ENCODE results near the gene ATP5ME.
"Not testable (repeated sequence)": the region's sequence is repeated elsewhere in the genome, so short reads cannot be mapped to it uniquely, and the experiment has no call there.

ATP5ME gene

DNA sequence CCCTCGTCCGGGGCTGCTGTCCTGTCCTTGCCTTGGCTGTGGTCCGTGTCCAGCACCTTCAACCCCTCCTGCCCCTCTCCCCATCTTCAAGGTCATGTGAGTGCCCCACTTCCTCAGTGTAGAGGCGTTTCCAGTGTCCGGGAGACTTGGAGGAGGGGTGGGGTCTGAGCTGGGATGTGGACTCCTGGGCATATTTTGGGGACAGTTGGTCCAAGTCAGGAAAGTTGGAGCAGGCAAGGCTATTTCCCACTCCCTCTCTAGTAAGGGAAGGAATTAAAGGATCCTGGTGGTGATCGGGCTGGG lies 34.5 kb upstream of the ATP5ME start:
- Histone ChIP-seq H3K79me2 (ENCODE audit: insufficient read depth, low read length) (peaks cover 75% of the 10 kb centered on the region), H3K4me2 (ENCODE audit: insufficient read depth, low read length) (peak overlapping the region; percentile 63), H3K36me3 (ENCODE audit: insufficient read depth, low read length) (peaks cover 33% of the 10 kb centered on the region), H3K9ac (ENCODE audit: low read depth, low read length) (peak overlapping the region; percentile 20; the same call in 1 of the 2 replicates), H3K9me3 (ENCODE audit: insufficient read depth, low read length, severe bottlenecking) (no peaks in the 10 kb centered on the region), H2AFZ (ENCODE audit: low read depth, low read length) (no peak overlapping the region), H4K20me1 (ENCODE audit: insufficient read depth, low read length) (peaks cover 53% of the 10 kb centered on the region), H3K4me3 (ENCODE audit: low read depth in 1 of 2, low read length in 2 of 2) (peak overlapping the region in 1 of 2 experiments; percentile 40; a peak in 2 of 4 replicates), H3K27ac (ENCODE audit: low read length) (peak overlapping the region; percentile 19; the same call in 1 of the 2 replicates), H3K4me1 (ENCODE audit: insufficient read depth, low read length) (peaks cover 43% of the 10 kb centered on the region), H3K27me3 (ENCODE audit: insufficient read depth, low read length, poor library complexity) (no peaks in the 10 kb centered on the region)
- no peak for ATAC-seq (ENCODE audit: insufficient read depth, low read depth)
- DNase-seq, result no peak
- no peak for TF ChIP-seq EZH2 (IDR thresholded peaks at IDR 0.05; ENCODE audit: borderline replicate concordance, low read depth, low read length, severe bottlenecking)
- TF ChIP-seq, protein P1, sequence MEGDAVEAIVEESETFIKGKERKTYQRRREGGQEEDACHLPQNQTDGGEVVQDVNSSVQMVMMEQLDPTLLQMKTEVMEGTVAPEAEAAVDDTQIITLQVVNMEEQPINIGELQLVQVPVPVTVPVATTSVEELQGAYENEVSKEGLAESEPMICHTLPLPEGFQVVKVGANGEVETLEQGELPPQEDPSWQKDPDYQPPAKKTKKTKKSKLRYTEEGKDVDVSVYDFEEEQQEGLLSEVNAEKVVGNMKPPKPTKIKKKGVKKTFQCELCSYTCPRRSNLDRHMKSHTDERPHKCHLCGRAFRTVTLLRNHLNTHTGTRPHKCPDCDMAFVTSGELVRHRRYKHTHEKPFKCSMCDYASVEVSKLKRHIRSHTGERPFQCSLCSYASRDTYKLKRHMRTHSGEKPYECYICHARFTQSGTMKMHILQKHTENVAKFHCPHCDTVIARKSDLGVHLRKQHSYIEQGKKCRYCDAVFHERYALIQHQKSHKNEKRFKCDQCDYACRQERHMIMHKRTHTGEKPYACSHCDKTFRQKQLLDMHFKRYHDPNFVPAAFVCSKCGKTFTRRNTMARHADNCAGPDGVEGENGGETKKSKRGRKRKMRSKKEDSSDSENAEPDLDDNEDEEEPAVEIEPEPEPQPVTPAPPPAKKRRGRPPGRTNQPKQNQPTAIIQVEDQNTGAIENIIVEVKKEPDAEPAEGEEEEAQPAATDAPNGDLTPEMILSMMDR (IDR thresholded peaks at IDR 0.05; ENCODE audit: borderline replicate concordance, extremely low read depth, low read length, poor library complexity, severe bottlenecking), result no peak

DNA sequence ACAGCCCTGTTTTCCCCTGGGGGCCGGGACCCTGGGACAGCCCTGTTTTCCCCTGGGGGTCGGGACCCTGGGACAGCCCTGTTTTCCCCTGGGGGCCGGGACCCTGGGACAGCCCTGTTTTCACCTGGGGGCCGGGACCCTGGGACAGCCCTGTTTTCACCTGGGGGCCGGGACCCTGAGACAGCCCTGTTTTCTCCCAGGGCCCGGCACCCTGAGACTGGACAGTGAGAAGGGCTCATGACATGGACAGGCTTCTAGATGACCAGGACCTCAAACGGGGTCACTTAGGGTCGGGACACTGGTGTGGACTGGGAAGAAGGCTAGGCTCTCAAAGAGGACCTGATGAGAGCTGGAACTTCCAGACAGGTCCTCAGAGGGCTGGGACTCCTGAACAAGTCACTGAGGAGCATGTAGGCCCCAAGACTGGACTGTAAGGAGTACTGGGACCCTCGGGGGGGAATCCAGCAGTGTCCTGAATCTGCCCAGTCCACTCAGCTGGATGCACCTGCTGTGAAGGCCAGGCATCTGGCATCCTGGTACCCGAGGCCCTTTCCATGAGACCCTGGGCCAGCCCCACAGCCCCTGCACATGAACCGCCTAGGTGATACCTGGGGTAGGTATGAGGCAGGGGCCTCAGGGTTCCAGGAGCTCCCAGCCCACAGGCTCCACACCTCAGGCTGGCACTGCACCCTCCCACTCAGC lies 34.0 kb upstream of the ATP5ME start:
- Histone ChIP-seq H3K27ac (ENCODE audit: low read length) (peak overlapping the region; percentile 19; the same call in 1 of the 2 replicates), H3K9ac (ENCODE audit: low read depth, low read length) (peak overlapping the region; percentile 20), H3K79me2 (ENCODE audit: insufficient read depth, low read length) (peaks cover 70% of the 10 kb centered on the region), H3K27me3 (ENCODE audit: insufficient read depth, low read length, poor library complexity) (no peaks in the 10 kb centered on the region), H3K4me3 (ENCODE audit: low read depth in 1 of 2, low read length in 2 of 2) (peak overlapping the region in 1 of 2 experiments; percentile 40; a peak in 2 of 4 replicates), H4K20me1 (ENCODE audit: insufficient read depth, low read length) (peaks cover 48% of the 10 kb centered on the region), H3K4me1 (ENCODE audit: insufficient read depth, low read length) (peaks cover 43% of the 10 kb centered on the region), H3K9me3 (ENCODE audit: insufficient read depth, low read length, severe bottlenecking) (no peaks in the 10 kb centered on the region), H3K36me3 (ENCODE audit: insufficient read depth, low read length) (peaks cover 29% of the 10 kb centered on the region), H2AFZ (ENCODE audit: low read depth, low read length) (no peak overlapping the region), H3K4me2 (ENCODE audit: insufficient read depth, low read length) (peak overlapping the region; percentile 63)
- DNase-seq (no peak), ATAC-seq (ENCODE audit: insufficient read depth, low read depth) (no peak)
- no peak for TF ChIP-seq EZH2 (IDR thresholded peaks at IDR 0.05; ENCODE audit: borderline replicate concordance, low read depth, low read length, severe bottlenecking)
- TF ChIP-seq, protein P1 (IDR thresholded peaks at IDR 0.05; ENCODE audit: borderline replicate concordance, extremely low read depth, low read length, poor library complexity, severe bottlenecking), result no peak

DNA sequence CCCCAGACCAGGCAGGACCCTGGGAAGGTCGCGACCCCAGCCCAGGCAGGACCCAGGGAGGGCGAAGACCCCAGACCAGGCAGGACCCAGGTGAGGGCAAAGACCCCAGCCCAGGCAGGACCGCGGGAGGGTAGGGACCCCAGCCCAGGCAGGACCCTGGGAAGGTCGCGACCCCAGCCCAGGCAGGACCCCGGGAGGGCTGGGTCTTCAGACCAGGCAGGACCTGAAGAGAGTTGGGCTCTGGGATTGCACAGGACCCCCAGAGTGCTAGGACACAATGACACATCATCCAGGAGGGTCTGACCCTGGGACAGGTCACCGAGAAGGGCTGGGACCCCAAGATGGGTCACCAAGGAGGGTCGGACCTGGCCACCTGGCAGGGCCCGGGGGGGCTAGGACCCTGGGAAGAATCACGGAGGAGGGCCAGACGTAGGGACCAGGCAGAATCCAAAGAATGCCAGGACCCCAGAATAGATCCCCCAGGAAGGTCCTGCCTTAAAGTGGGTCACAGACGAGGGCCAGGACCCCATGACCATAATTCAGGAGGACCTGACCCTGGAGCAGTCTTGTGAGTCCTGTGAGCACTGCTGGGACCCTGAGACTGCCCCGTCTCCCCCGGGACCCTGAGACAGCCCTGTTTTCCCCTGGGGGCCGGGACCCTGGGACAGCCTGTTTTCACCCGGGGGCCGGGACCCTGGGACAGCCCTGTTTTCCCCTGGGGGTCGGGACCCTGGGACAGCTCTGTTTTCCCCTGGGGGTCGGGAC lies 32.9 kb upstream of the ATP5ME start:
- TF ChIP-seq, protein P1 (IDR thresholded peaks at IDR 0.05; ENCODE audit: borderline replicate concordance, extremely low read depth, low read length, poor library complexity, severe bottlenecking), result no peak
- no peak for TF ChIP-seq EZH2 (IDR thresholded peaks at IDR 0.05; ENCODE audit: borderline replicate concordance, low read depth, low read length, severe bottlenecking)
- DNase-seq (no peak), ATAC-seq (ENCODE audit: insufficient read depth, low read depth) (no peak)
- peak overlapping the region; percentile 63 for H3K4me2 ChIP-seq (ENCODE audit: insufficient read depth, low read length)
- no peaks in the 10 kb centered on the region for H3K9me3 ChIP-seq (ENCODE audit: insufficient read depth, low read length, severe bottlenecking)
- peak overlapping the region; percentile 100 for H3K9ac ChIP-seq (ENCODE audit: low read depth, low read length)
- H3K27ac ChIP-seq (ENCODE audit: low read length), result peak overlapping the region; percentile 40
- no peaks in the 10 kb centered on the region for H3K27me3 ChIP-seq (ENCODE audit: insufficient read depth, low read length, poor library complexity)
- no peak overlapping the region for H2AFZ ChIP-seq (ENCODE audit: low read depth, low read length)
- peaks cover 26% of the 10 kb centered on the region for H3K36me3 ChIP-seq (ENCODE audit: insufficient read depth, low read length)
- H3K4me1 ChIP-seq (ENCODE audit: insufficient read depth, low read length), result peaks cover 43% of the 10 kb centered on the region
- H3K79me2 ChIP-seq (ENCODE audit: insufficient read depth, low read length), result peaks cover 59% of the 10 kb centered on the region
- H4K20me1 ChIP-seq (ENCODE audit: insufficient read depth, low read length), result peaks cover 39% of the 10 kb centered on the region
- H3K4me3 ChIP-seq (ENCODE audit: low read depth in 1 of 2, low read length in 2 of 2), result peak overlapping the region in 1 of 2 experiments; percentile 90; a peak in 2 of 4 replicates

DNA sequence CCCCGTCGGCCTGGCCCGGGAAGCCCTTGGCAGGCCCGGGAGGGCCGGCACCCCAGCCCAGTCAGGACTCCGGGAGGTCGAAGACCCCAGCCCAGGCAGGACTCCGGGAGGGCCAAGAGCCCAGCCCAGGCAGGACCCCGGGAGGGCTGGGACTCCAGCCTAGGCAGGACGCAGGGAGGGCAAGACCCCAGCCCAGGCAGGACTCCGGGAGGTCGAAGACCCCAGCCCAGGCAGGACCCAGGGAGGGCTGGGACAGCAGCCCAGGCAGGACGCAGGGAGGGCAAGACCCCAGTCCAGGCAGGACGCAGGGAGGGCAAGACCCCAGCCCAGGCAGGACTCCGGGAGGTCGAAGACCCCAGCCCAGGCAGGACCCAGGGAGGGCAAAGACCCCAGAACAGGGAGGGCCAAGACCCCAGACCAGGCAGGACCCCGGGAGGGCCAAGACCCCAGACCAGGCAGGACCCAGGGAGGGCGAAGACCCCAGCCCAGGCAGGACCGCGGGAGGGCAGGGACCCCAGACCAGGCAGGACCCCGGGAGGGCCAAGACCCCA lies 32.1 kb upstream of the ATP5ME start:
- peak overlapping the region; percentile 87 for H2AFZ ChIP-seq (ENCODE audit: low read depth, low read length)
- peaks cover 43% of the 10 kb centered on the region for H3K4me1 ChIP-seq (ENCODE audit: insufficient read depth, low read length)
- peak overlapping the region; percentile 63 for H3K4me2 ChIP-seq (ENCODE audit: insufficient read depth, low read length)
- peaks cover 26% of the 10 kb centered on the region for H3K36me3 ChIP-seq (ENCODE audit: insufficient read depth, low read length)
- not testable (repeated sequence) for ATAC-seq (ENCODE audit: insufficient read depth, low read depth); H3K27me3 ChIP-seq (ENCODE audit: insufficient read depth, low read length, poor library complexity); H3K9me3 ChIP-seq (ENCODE audit: insufficient read depth, low read length, severe bottlenecking); DNase-seq
- H3K79me2 ChIP-seq (ENCODE audit: insufficient read depth, low read length), result peaks cover 53% of the 10 kb centered on the region
- H4K20me1 ChIP-seq (ENCODE audit: insufficient read depth, low read length), result peaks cover 39% of the 10 kb centered on the region
- peak overlapping the region; percentile 100 for H3K9ac ChIP-seq (ENCODE audit: low read depth, low read length)
- H3K4me3 ChIP-seq (ENCODE audit: low read depth in 1 of 2, low read length in 2 of 2), result peak overlapping the region; percentile 90 to 99
- H3K27ac ChIP-seq (ENCODE audit: low read length), result peak overlapping the region; percentile 91

Measured in DND-41 (cell line).